ENCODE results near the gene C4orf54.

Gene C4orf54

GRCh38 chr4:99657798-99658197, at the start of gene C4orf54:
C4orf54 (minus strand) TSS chr4:99657828; CDS start chr4:99654648, 3,180 bp downstream.
- no peak for DNase-seq (ENCODE audit: low read depth)

GRCh38 chr4:99705891-99706290, 48.3 kb upstream of the C4orf54 start:
- DNase-seq (ENCODE audit: low read depth), result no peak

- no peak for DNase-seq (ENCODE audit: low read depth)
Measured at GRCh38 chr4:99696801-99697200, 39.2 kb upstream of the C4orf54 start.

GRCh38 chr4:99693140-99693539, 35.5 kb upstream of the C4orf54 start:
- DNase-seq (ENCODE audit: low read depth), result no peak

- DNase-seq (ENCODE audit: low read depth), result no peak
Measured at GRCh38 chr4:99690990-99691389, 33.4 kb upstream of the C4orf54 start.

- no peak for DNase-seq (ENCODE audit: low read depth)
Measured at GRCh38 chr4:99690472-99690871, 32.8 kb upstream of the C4orf54 start.

- DNase-seq (ENCODE audit: low read depth), result no peak
Measured at GRCh38 chr4:99687120-99687519, 29.5 kb upstream of the C4orf54 start.

GRCh38 chr4:99685234-99685633, 27.6 kb upstream of the C4orf54 start:
- DNase-seq (ENCODE audit: low read depth), result no peak

GRCh38 chr4:99683895-99684294, 26.3 kb upstream of the C4orf54 start:
- no peak for DNase-seq (ENCODE audit: low read depth)

- no peak for DNase-seq (ENCODE audit: low read depth)
Measured at GRCh38 chr4:99679976-99680375, 22.3 kb upstream of the C4orf54 start.

- no peak for DNase-seq (ENCODE audit: low read depth)
Measured at GRCh38 chr4:99679204-99679603, 21.6 kb upstream of the C4orf54 start.

- DNase-seq (ENCODE audit: low read depth), result no peak
Measured at GRCh38 chr4:99677161-99677560, 19.5 kb upstream of the C4orf54 start.

GRCh38 chr4:99670409-99671073, 12.9 kb upstream of the C4orf54 start:
- no peak for DNase-seq (ENCODE audit: low read depth)

GRCh38 chr4:99669084-99669483, 11.5 kb upstream of the C4orf54 start:
- DNase-seq (ENCODE audit: low read depth), result no peak

GRCh38 chr4:99668472-99668871, 10.8 kb upstream of the C4orf54 start:
- DNase-seq (ENCODE audit: low read depth), result no peak

- DNase-seq (ENCODE audit: low read depth), result no peak
Measured at GRCh38 chr4:99665983-99666382, 8.4 kb upstream of the C4orf54 start.

GRCh38 chr4:99664716-99665115, 7.1 kb upstream of the C4orf54 start:
- no peak for DNase-seq (ENCODE audit: low read depth)

GRCh38 chr4:99661907-99662306, 4.3 kb upstream of the C4orf54 start:
- no peak for DNase-seq (ENCODE audit: low read depth)

GRCh38 chr4:99658666-99659065, 1.0 kb upstream of the C4orf54 start:
- no peak for DNase-seq (ENCODE audit: low read depth)

- DNase-seq (ENCODE audit: low read depth), result no peak
Measured at GRCh38 chr4:99655308-99656081, 2.1 kb downstream of the C4orf54 start.

- DNase-seq (ENCODE audit: low read depth), result no peak
Measured at GRCh38 chr4:99654361-99654761, 3.3 kb downstream of the C4orf54 start.

- DNase-seq (ENCODE audit: low read depth), result no peak
Measured at GRCh38 chr4:99653916-99654315, 3.7 kb downstream of the C4orf54 start.

- no peak for DNase-seq (ENCODE audit: low read depth)
Measured at GRCh38 chr4:99652596-99653436, 4.8 kb downstream of the C4orf54 start.

Data from activated gamma-delta T cell treated with anti-CD3 and anti-CD28 coated beads, Interleukin-2, amount 50 U/mL, for 16 hours (primary cell).